ENCODE data around the gene TSPAN10. TPM values are rescaled to one million over a fixed set of nuclear protein-coding genes. Genes with fewer than 3 reads are reported as not detected.

TSPAN10 gene
- total and polyA plus RNA-seq, 2 of the 13 experiments (the other 11 are each of a cell fraction or from before 2014, with no cell fraction given): 0.54 to 0.75 TPM

- no peak for TF ChIP-seq LCORL (IDR thresholded peaks at IDR 0.05)
- peak; percentile 53; the same call in 1 of the 2 replicates for TF ChIP-seq LCORL (CRISPR knock-in tag; IDR thresholded peaks at IDR 0.05)
- peak; percentile 86 for TF ChIP-seq ZNF264 (CRISPR knock-in tag; IDR thresholded peaks at IDR 0.05)
- TF ChIP-seq TOPORS (CRISPR knock-in tag; IDR thresholded peaks at IDR 0.05): peak; percentile 55; the same call in 1 of the 2 replicates
- TF ChIP-seq AHR (CRISPR knock-in tag; IDR thresholded peaks at IDR 0.05): peak; percentile 98; the same call in 1 of the 2 replicates
- peak; percentile 98 for TF ChIP-seq KDM2A (CRISPR knock-in tag; IDR thresholded peaks at IDR 0.05; ENCODE audit: borderline replicate concordance, low read depth)
- no peak for TF ChIP-seq KDM6A (CRISPR knock-in tag; IDR thresholded peaks at IDR 0.05; ENCODE audit: low read depth)
- TF ChIP-seq ZNF530 (CRISPR knock-in tag; IDR thresholded peaks at IDR 0.05; ENCODE audit: low read depth): peak; percentile 89; the same call in 1 of the 2 replicates
- TF ChIP-seq SATB2 (CRISPR knock-in tag; IDR thresholded peaks at IDR 0.05): 0 out of 2 replicates have a peak, but pooled peaks have one; percentile 38
- peak; percentile 79 for TF ChIP-seq SP2 (CRISPR knock-in tag; IDR thresholded peaks at IDR 0.05)
- peak; percentile 91; the same call in 1 of the 2 replicates for TF ChIP-seq ZNF792 (CRISPR knock-in tag; IDR thresholded peaks at IDR 0.05)
- TF ChIP-seq IKZF5 (CRISPR knock-in tag; IDR thresholded peaks at IDR 0.05): peak; percentile 97
- peak; percentile 94 for TF ChIP-seq RBFOX2 (IDR thresholded peaks at IDR 0.05; ENCODE audit: low read depth, low read length)
- TF ChIP-seq KMT2B (CRISPR knock-in tag; IDR thresholded peaks at IDR 0.05): peak; percentile 95
- TF ChIP-seq GATAD1 (CRISPR knock-in tag; IDR thresholded peaks at IDR 0.05): peak; percentile 96
- no peak for TF ChIP-seq MBD4 (IDR thresholded peaks at IDR 0.05; ENCODE audit: borderline replicate concordance, low read length)
- peak; percentile 58 for TF ChIP-seq TEAD3 (CRISPR knock-in tag; optimal IDR thresholded peaks at IDR 0.05; ENCODE audit: borderline replicate concordance)
- peak; percentile 51 for TF ChIP-seq NCOA2 (CRISPR knock-in tag; IDR thresholded peaks at IDR 0.05)
- TF ChIP-seq GATA4 (IDR thresholded peaks at IDR 0.05; ENCODE audit: borderline replicate concordance, low read depth): peak; percentile 71
- TF ChIP-seq ZNF660 (CRISPR knock-in tag; IDR thresholded peaks at IDR 0.05; ENCODE audit: borderline replicate concordance, low read depth): no peak
- peak; percentile 86 for TF ChIP-seq NR0B2 (CRISPR knock-in tag; IDR thresholded peaks at IDR 0.05)
- TF ChIP-seq PBX3 (CRISPR knock-in tag; IDR thresholded peaks at IDR 0.05; ENCODE audit: borderline replicate concordance): no peak
- no peak; the same call in 1 of the 2 replicates for TF ChIP-seq NR2F2 (IDR thresholded peaks at IDR 0.05; ENCODE audit: borderline replicate concordance, low read depth)
- TF ChIP-seq ZGPAT (CRISPR knock-in tag; IDR thresholded peaks at IDR 0.05): peak; percentile 94
- no peak for TF ChIP-seq SMARCC2 (IDR thresholded peaks at IDR 0.05)
- peak; percentile 85 for TF ChIP-seq ZNF709 (CRISPR knock-in tag; IDR thresholded peaks at IDR 0.05)
- peak; percentile 60 for TF ChIP-seq RARA (CRISPR knock-in tag; IDR thresholded peaks at IDR 0.05)
- TF ChIP-seq PLSCR1 (CRISPR knock-in tag; IDR thresholded peaks at IDR 0.05; ENCODE audit: borderline replicate concordance): no peak
Measured at GRCh38 chr17:81636505-81637288, at the start of gene TSPAN10, which contains the start of gene NPLOC4 (continued).

Data from HepG2 (cell line).